CD4-positive, CD25-positive, alpha-beta regulatory T cell (primary cell): ENCODE measurements around the gene CREB5. TPM values are rescaled to one million over a fixed set of nuclear protein-coding genes. Genes with fewer than 3 reads are reported as not detected.

Experiments used
- ATAC-seq, 2 donors: fragments of 150-1000 bp; cut with Tn5 transposase; one replicate each; pipeline ENCODE4 v1.10.0; 2021; ENCODE audit warnings: low read depth in 2 of 2, moderate number of reproducible peaks in 2 of 2, moderate library complexity in 1 of 2
- DNase-seq, 3 donors: peaks; one replicate each; pipeline versions ENCODE4 v3.0.0 to v3.0.0-alpha.2; 2012 to 2022; ENCODE audit warnings: mixed read lengths in 1 of 3
- H3K27ac ChIP-seq: one replicate; pipeline ENCODE4 v1.7.0; 2013; ENCODE audit warnings: mild to moderate bottlenecking, low read length; ENCODE audit not compliant: insufficient read depth, poor library complexity, severe bottlenecking
- H3K27me3 ChIP-seq: one replicate; pipeline ENCODE4 v1.7.0; 2013; ENCODE audit warnings: low read length; ENCODE audit not compliant: control insufficient read depth, insufficient read depth
- H3K36me3 ChIP-seq: one replicate; pipeline ENCODE4 v1.7.0; 2013; ENCODE audit warnings: mild to moderate bottlenecking, low read length, moderate library complexity; ENCODE audit not compliant: control insufficient read depth, insufficient read depth
- H3K4me1 ChIP-seq: 2 replicates; pipeline ENCODE4 v1.7.0; 2013; ENCODE audit warnings: mild to moderate bottlenecking, low read length; ENCODE audit not compliant: insufficient read depth, control insufficient read depth, poor library complexity, severe bottlenecking
- H3K4me3 ChIP-seq: one replicate; pipeline ENCODE4 v1.7.0; 2013; ENCODE audit warnings: low read depth, mild to moderate bottlenecking, low read length, moderate library complexity
- H3K9me3 ChIP-seq, 2 experiments: 1 replicate in 1 of 2; 2 replicates in 1 of 2; pipeline ENCODE4 v1.7.0; 2013; ENCODE audit warnings: low read length in 2 of 2, mild to moderate bottlenecking in 1 of 2, moderate library complexity in 1 of 2; ENCODE audit not compliant: control insufficient read depth in 2 of 2
- H3K27ac Mint-ChIP-seq, 3 donors: one replicate each; pipeline ENCODE4 v1.8.0; 2020 to 2022; ENCODE audit warnings: mild to moderate bottlenecking in 3 of 3, mixed read lengths in 3 of 3, moderate library complexity in 2 of 3
- H3K27me3 Mint-ChIP-seq: one replicate; pipeline ENCODE4 v1.8.0; 2022; ENCODE audit warnings: mild to moderate bottlenecking, mixed read lengths
- H3K36me3 Mint-ChIP-seq: one replicate; pipeline ENCODE4 v1.8.0; 2020; ENCODE audit warnings: mixed read lengths
- H3K4me1 Mint-ChIP-seq, 4 donors: one replicate each; pipeline ENCODE4 v1.8.0; 2020 to 2022; ENCODE audit warnings: mixed read lengths in 4 of 4, mild to moderate bottlenecking in 1 of 4
- H3K4me3 Mint-ChIP-seq, 4 donors: one replicate each; pipeline ENCODE4 v1.8.0; 2020 to 2022; ENCODE audit warnings: mild to moderate bottlenecking in 4 of 4, mixed read lengths in 4 of 4, moderate library complexity in 3 of 4
- H3K9me3 Mint-ChIP-seq, 7 donors: one replicate each; pipeline ENCODE4 v1.8.0; 2020 to 2022; ENCODE audit warnings: mixed read lengths in 7 of 7, mild to moderate bottlenecking in 3 of 7, moderate library complexity in 2 of 7
- polyA plus RNA-seq, 4 donors: library from polyadenylated mRNA; unstranded; fragments of 300-500 nt; fragmentation: Illumina TruSeq; gene quantifications; one replicate each; pipeline ENCODE4 v1.2.3, GENCODE V29; 2021
- total RNA-seq: library from RNA; stranded (reverse); gene quantifications from one replicate; pipeline ENCODE4 v1.2.3, GENCODE V29; 2022

The CREB5 gene
- total and polyA plus RNA-seq, 5 donors from 2014 or later = 1.3 TPM; not detected in 4

DNA sequence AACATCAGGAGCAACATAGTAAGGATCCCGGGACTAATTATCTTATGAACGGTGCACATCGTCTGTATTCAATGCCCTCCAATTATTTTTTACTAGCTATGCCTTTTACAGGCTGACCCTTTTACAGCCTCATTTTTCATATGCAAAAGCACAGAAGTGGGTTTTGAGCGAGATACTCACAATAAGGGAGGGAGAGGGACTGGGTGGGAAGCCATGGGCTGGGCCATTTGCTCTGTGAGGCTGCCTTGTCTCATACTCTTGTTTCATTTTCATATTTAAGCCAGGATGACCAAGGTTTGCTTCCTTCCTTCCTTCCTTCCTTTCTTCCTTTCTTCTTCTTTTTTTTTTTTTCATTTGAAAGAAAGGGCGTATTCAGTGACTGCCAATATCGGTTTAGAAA is 286.5 kb downstream of the CREB5 start:
- DNase-seq = no peak
- H3K36me3 Mint-ChIP-seq = no peaks in the 10 kb centered on the region
- no peaks in the 10 kb centered on the region for H3K4me1 ChIP-seq

DNA sequence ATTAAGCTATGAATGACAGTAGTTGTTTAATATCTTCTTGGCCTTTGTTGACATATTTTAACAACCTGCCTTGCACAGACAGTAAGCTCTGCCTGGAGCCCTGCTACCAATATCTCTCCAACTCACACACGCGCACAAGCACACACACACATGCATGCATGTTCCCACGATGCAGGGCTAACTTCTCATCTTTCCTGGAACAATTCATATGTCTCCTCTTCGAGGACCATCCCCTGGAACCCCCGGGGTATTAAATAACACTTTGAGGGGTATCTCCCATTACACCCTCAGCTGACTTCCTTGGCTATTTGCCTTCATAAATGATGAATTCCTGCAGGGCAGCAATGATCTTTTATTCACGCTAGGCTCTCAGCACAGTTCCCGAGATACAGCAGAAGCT is 287.8 kb downstream of the CREB5 start:
- Mint-ChIP-seq H3K4me3 (no peak overlapping the region), H3K9me3 (peaks cover 0 to 7% (median 0%) of the 10 kb centered on the region in 7 donors), H3K36me3 (no peaks in the 10 kb centered on the region), H3K27ac (no peak overlapping the region), H3K4me1 (no peaks in the 10 kb centered on the region), H3K27me3 (peaks cover 5% of the 10 kb centered on the region)
- no peak overlapping the region for H3K27ac ChIP-seq
- no peak for DNase-seq
- no peaks in the 10 kb centered on the region for H3K9me3 ChIP-seq
- ATAC-seq = no peak
- no peaks in the 10 kb centered on the region for H3K4me1 ChIP-seq
- no peaks in the 10 kb centered on the region for H3K27me3 ChIP-seq
- no peaks in the 10 kb centered on the region for H3K36me3 ChIP-seq
- no peak overlapping the region for H3K4me3 ChIP-seq

More for the DNA sequence above, 286.5 kb downstream of the CREB5 start:
- Mint-ChIP-seq H3K27ac (no peak overlapping the region), H3K4me1 (no peaks in the 10 kb centered on the region), H3K9me3 (peaks cover 0 to 7% (median 0%) of the 10 kb centered on the region in 7 donors), H3K27me3 (peaks cover 5% of the 10 kb centered on the region), H3K4me3 (no peak overlapping the region)
- Histone ChIP-seq H3K9me3 (no peaks in the 10 kb centered on the region), H3K27me3 (no peaks in the 10 kb centered on the region), H3K27ac (no peak overlapping the region), H3K4me3 (no peak overlapping the region), H3K36me3 (no peaks in the 10 kb centered on the region)
- no peak for ATAC-seq

DNA sequence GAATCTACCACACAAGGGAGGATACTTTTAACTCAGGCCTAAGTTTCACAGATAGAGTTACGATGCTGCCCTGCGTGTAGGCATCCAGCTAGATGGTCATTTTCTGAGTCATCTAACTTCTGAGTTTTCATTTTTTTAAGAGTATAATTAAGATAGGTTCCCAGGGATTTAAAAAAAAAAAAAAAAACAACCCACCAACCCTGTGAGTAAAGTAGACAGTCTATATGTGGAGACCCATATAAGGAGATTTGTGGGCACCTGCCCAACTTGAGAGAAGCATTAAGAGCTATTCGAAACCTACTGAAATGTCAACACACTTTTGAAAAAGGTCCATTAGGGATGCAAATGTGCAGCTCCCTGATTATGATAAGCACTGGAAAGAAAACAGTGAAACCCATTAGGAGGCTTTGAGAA is 288.5 kb downstream of the CREB5 start:
- no peaks in the 10 kb centered on the region for H3K36me3 Mint-ChIP-seq
- peaks cover 0 to 7% (median 0%) of the 10 kb centered on the region in 7 donors for H3K9me3 Mint-ChIP-seq
- ATAC-seq (no peak), DNase-seq (no peak)
- no peak overlapping the region for H3K27ac ChIP-seq
- H3K36me3 ChIP-seq = no peaks in the 10 kb centered on the region
- no peak overlapping the region for H3K4me3 Mint-ChIP-seq
- no peaks in the 10 kb centered on the region for H3K4me1 ChIP-seq
- H3K27ac Mint-ChIP-seq = no peak overlapping the region
- no peaks in the 10 kb centered on the region for H3K9me3 ChIP-seq
- no peaks in the 10 kb centered on the region for H3K4me1 Mint-ChIP-seq
- peaks cover 5% of the 10 kb centered on the region for H3K27me3 Mint-ChIP-seq
- H3K4me3 ChIP-seq = no peak overlapping the region
- no peaks in the 10 kb centered on the region for H3K27me3 ChIP-seq

DNA sequence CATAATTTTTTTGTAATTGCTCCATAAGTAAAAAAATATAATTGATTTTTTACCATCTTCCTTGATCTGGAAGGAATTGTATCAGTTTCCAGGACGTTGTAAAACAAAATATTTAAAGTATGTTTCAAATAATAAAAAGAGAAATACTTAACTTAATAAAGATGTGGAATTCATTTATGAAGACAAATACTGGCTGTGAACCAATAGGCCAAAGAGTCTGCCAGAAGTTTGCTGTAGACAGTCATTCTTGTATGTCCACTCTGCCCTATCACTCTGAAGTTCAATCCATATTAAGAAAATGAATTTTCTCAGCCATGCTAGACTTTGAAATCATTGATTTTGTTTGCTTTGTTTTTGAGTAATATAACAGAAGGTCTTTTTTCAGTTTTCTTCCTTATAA is 289.4 kb downstream of the CREB5 start:
- Histone ChIP-seq H3K9me3 (no peaks in the 10 kb centered on the region), H3K4me3 (no peak overlapping the region), H3K27me3 (no peaks in the 10 kb centered on the region), H3K4me1 (no peaks in the 10 kb centered on the region), H3K27ac (no peak overlapping the region), H3K36me3 (no peaks in the 10 kb centered on the region)
- H3K9me3 Mint-ChIP-seq = peaks cover 0 to 7% (median 0%) of the 10 kb centered on the region in 7 donors
- DNase-seq (no peak), ATAC-seq (no peak)
- peaks cover 4% of the 10 kb centered on the region for H3K27me3 Mint-ChIP-seq
- no peak overlapping the region for H3K27ac Mint-ChIP-seq
- H3K4me1 Mint-ChIP-seq = no peaks in the 10 kb centered on the region
- H3K4me3 Mint-ChIP-seq = no peak overlapping the region
- no peaks in the 10 kb centered on the region for H3K36me3 Mint-ChIP-seq

GRCh38 chr7:28702171-28702570 is 289.9 kb downstream of the CREB5 start:
- ATAC-seq (no peak), DNase-seq (no peak)
- H3K27me3 Mint-ChIP-seq = peaks cover 4% of the 10 kb centered on the region
- H3K4me3 Mint-ChIP-seq = no peak overlapping the region
- H3K9me3 Mint-ChIP-seq = peaks cover 0 to 7% (median 0%) of the 10 kb centered on the region in 7 donors
- no peaks in the 10 kb centered on the region for H3K36me3 Mint-ChIP-seq
- no peak overlapping the region for H3K27ac Mint-ChIP-seq
- H3K4me3 ChIP-seq = no peak overlapping the region
- H3K9me3 ChIP-seq = no peaks in the 10 kb centered on the region
- H3K27ac ChIP-seq = no peak overlapping the region
- no peaks in the 10 kb centered on the region for H3K36me3 ChIP-seq
- no peaks in the 10 kb centered on the region for H3K4me1 ChIP-seq
- H3K4me1 Mint-ChIP-seq = no peaks in the 10 kb centered on the region
- no peaks in the 10 kb centered on the region for H3K27me3 ChIP-seq

DNA sequence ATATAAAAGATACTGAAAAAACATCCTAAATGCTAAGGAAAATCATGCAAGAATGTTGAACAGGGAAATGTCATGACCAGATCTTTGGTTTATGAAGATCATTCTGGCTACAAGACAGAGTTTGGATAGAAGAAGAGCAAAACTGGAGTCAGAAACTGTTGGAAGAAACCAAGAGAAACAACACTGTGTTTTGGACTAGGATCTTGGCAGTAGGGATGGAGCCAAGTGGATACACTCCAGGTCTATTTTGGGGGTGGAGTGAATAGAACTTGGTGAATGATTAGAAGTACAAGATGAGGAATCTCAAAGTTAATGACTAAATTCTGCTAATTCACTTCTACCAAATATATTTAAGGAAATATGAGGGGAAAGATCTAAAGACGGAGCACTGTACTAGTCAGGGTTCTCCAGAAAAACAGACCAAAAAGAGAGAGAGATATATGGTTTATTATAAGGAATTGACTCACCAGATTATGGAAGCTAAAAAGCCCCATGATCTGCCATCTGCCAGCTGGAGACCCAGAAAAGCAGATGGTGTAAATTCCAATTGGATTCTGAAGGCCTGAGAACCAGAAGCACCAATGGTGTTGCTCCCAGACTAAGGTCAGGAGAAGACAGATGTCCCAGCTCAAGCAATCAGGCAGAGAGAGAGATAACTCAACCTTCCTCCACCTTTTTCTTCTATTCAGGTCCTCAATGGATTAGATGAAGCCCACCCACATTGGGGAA is 290.9 kb downstream of the CREB5 start:
- Histone ChIP-seq H3K9me3 (no peaks in the 10 kb centered on the region), H3K27me3 (no peaks in the 10 kb centered on the region), H3K4me1 (no peaks in the 10 kb centered on the region), H3K27ac (no peak overlapping the region), H3K4me3 (no peak overlapping the region), H3K36me3 (no peaks in the 10 kb centered on the region)
- Mint-ChIP-seq H3K27ac (no peak overlapping the region), H3K36me3 (no peaks in the 10 kb centered on the region), H3K4me1 (no peaks in the 10 kb centered on the region), H3K27me3 (peaks cover 8% of the 10 kb centered on the region), H3K9me3 (peaks cover 0 to 7% (median 0%) of the 10 kb centered on the region in 7 donors), H3K4me3 (no peak overlapping the region)
- DNase-seq (no peak), ATAC-seq (no peak)

DNA sequence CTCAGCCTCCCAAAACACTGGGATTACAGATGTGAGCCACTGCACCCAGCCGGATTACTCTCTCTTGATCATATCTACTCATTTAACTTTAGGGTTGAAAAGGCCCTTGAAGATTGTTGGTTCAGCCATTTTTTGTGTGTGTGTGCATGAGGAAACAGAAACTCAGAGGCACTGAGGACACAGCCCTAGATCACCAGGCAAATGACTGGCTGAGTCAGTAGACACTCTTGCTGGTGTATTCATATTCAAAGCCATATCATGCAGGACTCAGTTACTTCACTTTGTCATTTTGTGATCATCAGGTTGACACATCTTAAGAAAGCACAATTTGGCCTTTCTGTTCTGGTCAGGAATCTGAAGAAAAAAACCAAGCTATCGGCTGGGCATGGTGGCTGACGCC is 292.4 kb downstream of the CREB5 start:
- H3K4me1 ChIP-seq = no peaks in the 10 kb centered on the region
- H3K27ac ChIP-seq = no peak overlapping the region
- H3K27me3 ChIP-seq = no peaks in the 10 kb centered on the region
- ATAC-seq = no peak
- Mint-ChIP-seq H3K27ac (no peak overlapping the region), H3K4me3 (no peak overlapping the region), H3K9me3 (peaks cover 0 to 7% (median 0%) of the 10 kb centered on the region in 7 donors), H3K27me3 (peaks cover 8% of the 10 kb centered on the region), H3K36me3 (no peaks in the 10 kb centered on the region), H3K4me1 (no peaks in the 10 kb centered on the region)
- no peaks in the 10 kb centered on the region for H3K36me3 ChIP-seq
- no peak for DNase-seq
- no peak overlapping the region for H3K4me3 ChIP-seq
- no peaks in the 10 kb centered on the region for H3K9me3 ChIP-seq

DNA sequence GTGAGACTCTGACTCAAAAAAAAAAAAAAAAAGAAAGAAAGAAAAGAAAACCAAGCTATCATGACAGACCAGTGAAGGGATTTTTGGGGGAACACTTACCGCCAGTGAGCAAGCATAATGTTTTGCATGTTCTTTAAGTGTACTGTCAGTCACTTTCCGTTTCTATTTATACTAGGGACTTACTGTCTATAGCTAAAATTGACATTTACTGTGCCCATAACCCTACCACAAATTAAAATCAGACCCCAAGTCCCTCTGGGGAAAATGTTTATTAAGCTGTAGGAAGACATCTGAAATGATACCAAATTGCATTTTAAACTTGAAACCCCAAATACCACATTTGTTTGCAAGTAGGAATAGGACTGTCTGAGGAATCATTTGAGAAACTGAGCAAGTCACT is 293.0 kb downstream of the CREB5 start:
- H3K4me3 ChIP-seq = no peak overlapping the region
- no peaks in the 10 kb centered on the region for H3K36me3 ChIP-seq
- H3K4me1 ChIP-seq = no peaks in the 10 kb centered on the region
- Mint-ChIP-seq H3K27me3 (peaks cover 8% of the 10 kb centered on the region), H3K4me1 (no peaks in the 10 kb centered on the region), H3K9me3 (peaks cover 0 to 7% (median 0%) of the 10 kb centered on the region in 7 donors), H3K4me3 (no peak overlapping the region), H3K27ac (no peak overlapping the region), H3K36me3 (no peaks in the 10 kb centered on the region)
- no peak for DNase-seq
- no peak for ATAC-seq
- no peak overlapping the region for H3K27ac ChIP-seq
- no peaks in the 10 kb centered on the region for H3K27me3 ChIP-seq
- H3K9me3 ChIP-seq = no peaks in the 10 kb centered on the region
